SK-N-SH treated with all-trans-retinoic acid at 6 μM for 48 hours (cell line): ENCODE data around the gene PPME1.

Experiments used
- ATAC-seq: fragments of 200-7000 bp; cut with Tn5 transposase; 3 replicates; pipeline ENCODE4 v1.9.1; 2020; ENCODE audit warnings: mild to moderate bottlenecking, moderate library complexity
- CSDC2 ChIP-seq: fragments of 250-450 bp; sonication (Bioruptor Pico); IDR thresholded peaks from 2 replicates; pipeline ENCODE4 v1.5.0; 2020; ENCODE audit warnings: mild to moderate bottlenecking, moderate library complexity
- ESRRG ChIP-seq: fragments of 250-450 bp; sonication (Bioruptor Pico); IDR thresholded peaks from 2 replicates; pipeline ENCODE4 v1.6.1; 2021; ENCODE audit warnings: mild to moderate bottlenecking
- ISL1 ChIP-seq: fragments of 250-450 bp; sonication (Bioruptor Pico); IDR thresholded peaks from 2 replicates; pipeline ENCODE4 v2.1.2; 2022; ENCODE audit warnings: mild to moderate bottlenecking, moderate library complexity
- PATZ1 ChIP-seq: fragments of 250-450 bp; sonication (Bioruptor Pico); IDR thresholded peaks from 2 replicates; pipeline ENCODE4 v1.8.0; 2020; ENCODE audit warnings: mild to moderate bottlenecking, moderate library complexity, borderline replicate concordance
- POU6F1 ChIP-seq: fragments of 250-450 bp; sonication (Bioruptor Pico); IDR thresholded peaks from 2 replicates; pipeline ENCODE4 v1.8.0; 2021; ENCODE audit warnings: low read depth, mild to moderate bottlenecking, moderate library complexity, borderline replicate concordance
- PPARA ChIP-seq: fragments of 250-450 bp; sonication (Bioruptor Pico); IDR thresholded peaks from 2 replicates; pipeline ENCODE4 v1.5.0; 2020; ENCODE audit warnings: mild to moderate bottlenecking, borderline replicate concordance
- RARB ChIP-seq: fragments of 250-450 bp; sonication (Bioruptor Pico); IDR thresholded peaks from 2 replicates; pipeline ENCODE4 v1.8.0; 2021; ENCODE audit warnings: mild to moderate bottlenecking, moderate library complexity
- SNAI2 ChIP-seq: fragments of 250-450 bp; sonication (Bioruptor Pico); IDR thresholded peaks from 2 replicates; pipeline ENCODE4 v1.5.0; 2020; ENCODE audit warnings: mild to moderate bottlenecking, moderate library complexity
- TOX ChIP-seq: fragments of 250-450 bp; sonication (Bioruptor Pico); IDR thresholded peaks from 2 replicates; pipeline ENCODE4 v1.8.0; 2021; ENCODE audit warnings: mild to moderate bottlenecking, moderate library complexity, borderline replicate concordance
- TSHZ2 ChIP-seq: fragments of 250-450 bp; sonication (Bioruptor Pico); IDR thresholded peaks from 2 replicates; pipeline ENCODE4 v1.5.0; 2020; ENCODE audit warnings: mild to moderate bottlenecking, moderate library complexity
- ZC3H10 ChIP-seq: fragments of 250-450 bp; sonication (Bioruptor Pico); IDR thresholded peaks from 2 replicates; pipeline ENCODE4 v1.5.1; 2021; ENCODE audit warnings: mild to moderate bottlenecking, moderate library complexity
- ZFP3 ChIP-seq: fragments of 250-450 bp; sonication (Bioruptor Pico); IDR thresholded peaks from 2 replicates; pipeline ENCODE4 v1.5.0; 2020; ENCODE audit warnings: mild to moderate bottlenecking, moderate library complexity
- ZFP30 ChIP-seq: fragments of 450-650 bp; formaldehyde crosslinking; IDR thresholded peaks from 2 replicates; pipeline ENCODE4 v1.5.0; 2022; ENCODE audit warnings: mild to moderate bottlenecking, moderate library complexity
- ZNF70 ChIP-seq: fragments of 450-650 bp; formaldehyde crosslinking; IDR thresholded peaks from 2 replicates; pipeline ENCODE4 v1.5.0; 2020; ENCODE audit warnings: mild to moderate bottlenecking, moderate library complexity
- ZNF8 ChIP-seq: fragments of 450-650 bp; formaldehyde crosslinking; IDR thresholded peaks from 2 replicates; pipeline ENCODE4 v1.5.0; 2020; ENCODE audit warnings: mild to moderate bottlenecking, moderate library complexity

Gene PPME1

GRCh38 chr11:74134661-74135060, 36.4 kb upstream of the PPME1 start:
- ATAC-seq: no peak
- no peak for TF ChIP-seq ESRRG (CRISPR knock-in tag)
- TF ChIP-seq TSHZ2 (CRISPR knock-in tag): no peak
- no peak for TF ChIP-seq POU6F1 (CRISPR knock-in tag)
- TF ChIP-seq CSDC2 (CRISPR knock-in tag): no peak
- TF ChIP-seq PPARA (CRISPR knock-in tag): no peak
- TF ChIP-seq RARB (CRISPR knock-in tag): no peak

- ATAC-seq: peak; percentile 43
- 0 out of 2 replicates have a peak, but pooled peaks have one; percentile 36 for TF ChIP-seq CSDC2 (CRISPR knock-in tag)
- TF ChIP-seq ISL1: peak; percentile 74
- no peak for TF ChIP-seq TSHZ2 (CRISPR knock-in tag)
- TF ChIP-seq, all 23 proteins: peak for 2
Observed at GRCh38 chr11:74135127-74135840, 35.8 kb upstream of the PPME1 start.

- ATAC-seq: peak; percentile 42
- TF ChIP-seq ZFP30 (CRISPR knock-in tag): no peak
Observed at GRCh38 chr11:74138021-74138420, 33.1 kb upstream of the PPME1 start.

GRCh38 chr11:74138572-74138971, 32.5 kb upstream of the PPME1 start:
- peak; percentile 91 for ATAC-seq
- TF ChIP-seq PPARA (CRISPR knock-in tag) (no peak), PATZ1 (no peak), TOX (CRISPR knock-in tag) (no peak), ZNF8 (no peak), SNAI2 (CRISPR knock-in tag) (0 out of 2 replicates have a peak, but pooled peaks have one; percentile 21), ZC3H10 (CRISPR knock-in tag) (peak; percentile 52; the same call in 1 of the 2 replicates), ZFP3 (CRISPR knock-in tag) (no peak), TSHZ2 (CRISPR knock-in tag) (no peak), RARB (CRISPR knock-in tag) (no peak), ISL1 (no peak), ZFP30 (CRISPR knock-in tag) (peak; percentile 79), ZNF70 (CRISPR knock-in tag) (no peak)
